Stimulated activated CD4-positive, alpha-beta T cell treated with anti-CD3 and anti-CD28 coated beads, Interleukin-15, amount 100 ng/mL, for 24 hours (primary cell): Measurements from ENCODE around the gene RPS6KA2.
A peak's percentile ranks its signal among the peaks of the same experiment; 100 is the strongest.
"Not testable (repeated sequence)": the region's sequence is repeated elsewhere in the genome, so short reads cannot be mapped to it uniquely, and the experiment has no call there.

Experiments
- DNase-seq: peaks from one replicate; pipeline ENCODE4 v3.0.0-alpha.2; 2020

Gene RPS6KA2

GRCh38 chr6:166544296-166544605, 82.8 kb downstream of the RPS6KA2 start:
- DNase-seq = no peak

- no peak for DNase-seq
These were observed 83.3 kb downstream of the RPS6KA2 start for GRCh38 chr6:166543603-166544295.

GRCh38 chr6:166542580-166542912, 84.5 kb downstream of the RPS6KA2 start:
- no peak for DNase-seq

GRCh38 chr6:166541876-166542579, 85.0 kb downstream of the RPS6KA2 start:
- no peak for DNase-seq

GRCh38 chr6:166541366-166541765, 85.7 kb downstream of the RPS6KA2 start:
- peak; percentile 35 for DNase-seq

- DNase-seq = peak; percentile 72
These were observed 86.3 kb downstream of the RPS6KA2 start for GRCh38 chr6:166540631-166541331.

DNA sequence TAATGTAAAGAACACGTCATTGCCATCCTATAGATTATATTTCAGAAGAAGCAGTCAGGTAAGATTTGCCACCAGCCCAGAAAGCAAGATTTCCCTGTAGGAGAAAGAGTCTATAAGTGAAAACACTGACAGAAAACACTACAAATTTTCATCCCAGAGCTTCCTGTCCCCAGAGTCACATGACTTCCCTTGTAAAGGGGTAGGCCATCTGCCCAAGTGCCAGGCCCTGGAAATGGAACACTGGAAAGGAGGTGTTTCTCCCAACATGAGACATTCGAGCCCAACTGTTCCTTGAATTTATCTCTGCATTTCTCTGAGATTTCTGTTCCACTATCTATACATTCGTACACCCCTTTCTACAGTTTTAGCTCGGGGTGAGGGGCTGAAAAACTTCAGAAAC, 87.5 kb downstream of the RPS6KA2 start:
- DNase-seq = no peak

DNA sequence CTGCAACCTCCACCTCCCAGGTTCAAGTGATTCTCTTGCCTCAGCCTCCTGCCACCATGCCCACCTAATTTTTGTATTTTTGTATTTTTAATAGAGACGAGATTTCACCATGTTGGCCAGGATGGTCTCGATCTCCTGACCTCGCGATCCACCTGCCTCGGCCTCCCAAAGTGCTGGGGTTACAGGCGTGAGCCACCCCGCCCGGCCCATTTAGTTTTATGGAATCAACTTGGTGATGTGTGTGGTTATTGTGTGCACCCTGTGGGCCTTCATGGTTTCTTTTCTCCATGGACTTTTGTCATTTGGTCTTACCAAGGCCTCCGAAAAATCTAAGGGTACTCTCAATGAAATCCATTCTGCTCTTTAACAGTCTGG, 88.1 kb downstream of the RPS6KA2 start:
- DNase-seq = not testable (repeated sequence)

- no peak for DNase-seq
These were observed 88.6 kb downstream of the RPS6KA2 start for GRCh38 chr6:166538297-166539010.

- DNase-seq = no peak
These were observed 92.2 kb downstream of the RPS6KA2 start for GRCh38 chr6:166534658-166535406.

- no peak for DNase-seq
These were observed 93.7 kb downstream of the RPS6KA2 start for GRCh38 chr6:166533205-166533824.

- no peak for DNase-seq
These were observed 94.7 kb downstream of the RPS6KA2 start for GRCh38 chr6:166532302-166532701.

GRCh38 chr6:166530211-166531095, 96.6 kb downstream of the RPS6KA2 start:
- no peak for DNase-seq

DNA sequence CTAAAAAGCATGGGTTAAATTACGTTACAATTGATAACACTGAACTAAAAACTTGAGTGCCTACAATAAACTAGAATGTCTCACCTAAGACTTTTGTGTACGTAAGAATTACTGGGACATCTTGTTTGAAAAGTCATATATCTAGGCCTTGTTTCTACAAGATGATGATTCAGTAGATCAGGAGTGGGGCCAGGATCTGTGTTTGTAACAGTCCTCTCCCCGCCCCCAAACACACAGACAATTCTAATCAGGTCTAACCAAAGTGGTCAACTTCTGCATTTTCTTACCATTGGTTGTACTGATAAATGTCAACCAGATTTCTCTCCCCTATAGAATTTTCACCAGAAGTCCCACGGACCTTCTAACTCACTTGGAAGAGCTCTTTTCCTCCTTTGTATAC, 97.5 kb downstream of the RPS6KA2 start:
- DNase-seq = no peak

GRCh38 chr6:166529058-166529457, 98.0 kb downstream of the RPS6KA2 start:
- not testable (repeated sequence) for DNase-seq

DNA sequence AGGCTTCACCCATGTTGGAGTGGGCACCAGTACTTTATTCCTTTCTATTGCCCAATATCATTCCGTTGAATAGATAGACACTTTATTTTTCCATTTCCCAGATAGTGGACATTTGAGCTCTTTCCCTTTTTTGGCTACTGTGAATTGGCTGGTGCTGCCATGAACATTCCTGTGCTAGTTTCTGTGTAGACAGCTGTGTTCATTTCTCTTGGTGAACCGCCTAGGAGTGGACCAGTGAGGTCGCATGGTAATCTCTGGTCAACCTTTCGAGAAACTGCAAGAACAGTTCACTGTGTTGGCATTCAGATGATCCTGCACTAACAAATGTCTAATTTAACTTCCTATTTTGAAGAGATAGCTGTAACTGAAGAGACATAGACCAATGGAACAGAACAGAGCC, 99.2 kb downstream of the RPS6KA2 start:
- no peak for DNase-seq

DNA sequence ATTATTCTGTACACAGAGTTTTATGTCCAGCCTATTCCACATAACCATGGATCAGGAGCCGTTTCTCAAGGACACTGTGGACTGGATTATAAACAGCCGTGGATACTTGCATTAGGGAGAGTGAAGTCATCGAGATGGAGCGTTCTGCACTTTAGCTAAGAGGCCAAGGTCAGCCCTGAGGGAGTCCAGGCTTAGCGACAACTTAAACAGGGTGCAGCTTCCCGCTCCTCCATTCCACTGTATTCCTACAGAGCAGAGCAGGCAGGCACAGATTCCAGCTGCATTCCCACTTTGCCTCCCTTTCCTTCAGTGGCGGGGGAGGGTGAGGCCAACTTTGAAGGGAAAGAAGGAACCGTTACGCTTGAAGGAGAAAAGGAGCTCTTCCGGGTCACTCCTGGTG, 100.1 kb downstream of the RPS6KA2 start:
- DNase-seq = no peak

GRCh38 chr6:166525567-166525966, 101.5 kb downstream of the RPS6KA2 start:
- no peak for DNase-seq

DNA sequence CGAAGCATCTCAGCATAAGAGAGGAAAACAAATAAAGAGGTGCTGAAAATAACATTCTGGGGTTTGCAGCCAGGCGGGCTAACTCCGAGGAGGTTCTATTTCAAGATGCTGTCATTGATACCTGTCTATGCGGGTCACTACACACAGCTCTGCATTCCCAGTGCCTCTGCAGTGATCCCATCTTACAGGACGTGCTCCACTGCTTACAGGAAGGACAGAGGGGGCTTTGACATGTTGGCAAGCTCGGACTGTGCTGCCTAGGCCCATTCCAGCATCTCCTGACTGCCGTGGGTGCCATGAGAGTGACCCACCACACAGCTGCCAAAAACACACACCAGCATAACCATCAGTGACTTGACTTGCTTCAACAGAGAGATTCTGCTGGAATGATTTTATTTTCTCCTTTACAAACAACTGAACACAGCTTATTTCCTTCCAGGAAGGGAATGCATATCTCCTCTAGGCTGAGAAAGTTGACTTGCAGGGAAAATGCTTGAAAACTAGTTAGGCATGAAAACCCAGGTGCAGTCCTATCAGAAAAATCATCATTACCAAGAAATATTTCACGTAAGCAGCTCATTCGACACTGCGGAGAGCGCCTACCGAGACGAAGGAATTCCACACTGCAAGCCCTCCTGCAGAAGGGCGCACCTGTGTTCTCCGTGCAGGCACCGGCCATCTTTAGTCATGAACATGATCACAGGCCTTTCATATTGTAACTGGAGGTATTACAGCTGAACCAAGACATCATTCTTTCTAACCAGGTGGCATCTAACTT, 103.1 kb downstream of the RPS6KA2 start:
- DNase-seq = no peak
